ENCODE results near the gene TARS1. TPM values are rescaled to one million over a fixed set of nuclear protein-coding genes. Genes with fewer than 3 reads are reported as not detected.

TARS1 gene
- total and polyA plus RNA-seq, 2 of the 4 experiments (the other 2 are of a cell fraction), result 90.8 to 175 TPM

GRCh38 chr5:33477816-33478215 lies 37.1 kb downstream of the TARS1 start:
- ChIA-PET CTCF (no interaction called here), POLR2A (ENCODE audit: unreplicated experiment) (interaction anchor here (0.7 kb wide), 1 partner anchor 496 kb away, joined by 20 read pairs; no protein-coding TSS in a partner anchor)
- Histone ChIP-seq H3K18ac (ENCODE audit: low read depth, low read length) (no peak overlapping the region), H2BK120ac (ENCODE audit: low read depth, low read length) (no peak overlapping the region), H3K27ac (ENCODE audit: insufficient read depth, low read length) (no peak overlapping the region), H3K9ac (ENCODE audit: low read depth, low read length) (no peak overlapping the region), H2AK9ac (replicated peaks; ENCODE audit: low read depth, low read length, poor library complexity) (no peak overlapping the region), H3K23ac (ENCODE audit: low read depth, low read length) (no peak overlapping the region), H2BK5ac (ENCODE audit: low read depth, low read length, poor library complexity, severe bottlenecking) (no peak overlapping the region), H2AK5ac (ENCODE audit: low read depth, low read length) (no peak overlapping the region), H4K5ac (ENCODE audit: low read depth, low read length) (no peak overlapping the region), H3K27me3 (ENCODE audit: control insufficient read depth, insufficient read depth, low read length) (no peaks in the 10 kb centered on the region), H2BK20ac (ENCODE audit: low read depth, low read length) (no peak overlapping the region), H4K8ac (ENCODE audit: low read depth in 2 of 2, low read length in 2 of 2) (no peak overlapping the region), H3K4ac (ENCODE audit: low read depth, low read length) (no peak overlapping the region), H2AFZ (replicated peaks; ENCODE audit: low read length, poor library complexity) (no peak overlapping the region), H3K36me3 (ENCODE audit: control insufficient read depth, insufficient read depth, low read length) (peaks cover 8% of the 10 kb centered on the region), H2BK15ac (ENCODE audit: low read depth, low read length) (no peak overlapping the region), H3K4me2 (ENCODE audit: low read depth, low read length) (no peak overlapping the region), H4K91ac (ENCODE audit: insufficient read depth, low read depth, low read length) (no peak overlapping the region), H3K4me1 (ENCODE audit: control insufficient read depth, insufficient read depth, low read length) (no peaks in the 10 kb centered on the region), H3K9me1 (ENCODE audit: insufficient read depth, low read length) (peaks cover 3% of the 10 kb centered on the region; the same call in 1 of the 2 replicates), H4K20me1 (ENCODE audit: insufficient read depth, low read length) (no peaks in the 10 kb centered on the region; the same call in 1 of the 2 replicates), H3K9me3 (ENCODE audit: control insufficient read depth, insufficient read depth, low read length) (no peaks in the 10 kb centered on the region), H3K56ac (ENCODE audit: extremely low read depth, insufficient read depth, low read length) (no peak overlapping the region), H3K14ac (replicated peaks; ENCODE audit: low read depth, low read length) (no peak overlapping the region), H3K4me3 (ENCODE audit: insufficient read depth, low read depth, low read length) (no peak overlapping the region), H3K79me1 (ENCODE audit: low read depth in 1 of 2, low read length in 2 of 2) (no peaks in the 10 kb centered on the region; a peak in 2 of 4 replicates)
- no peak for TF ChIP-seq USF2 (IDR thresholded peaks at IDR 0.05; ENCODE audit: low read depth, low read length)
- TF ChIP-seq POLR2A (IDR thresholded peaks at IDR 0.05; ENCODE audit: low read depth, low read length), result no peak
- no peak for TF ChIP-seq MAFK (IDR thresholded peaks at IDR 0.05; ENCODE audit: low read depth, low read length)
- TF ChIP-seq RCOR1 (IDR thresholded peaks at IDR 0.05; ENCODE audit: insufficient replicate concordance, low read length), result no peak
- TF ChIP-seq CTCF (conservative IDR thresholded peaks at IDR 0.05; ENCODE audit: low read depth, low read length), result no peak
- no peak for TF ChIP-seq CEBPB (IDR thresholded peaks at IDR 0.05; ENCODE audit: low read depth, low read length)
- no peak for TF ChIP-seq NFE2L2 (IDR thresholded peaks at IDR 0.05; ENCODE audit: low read depth, low read length)
- TF ChIP-seq MAZ (IDR thresholded peaks at IDR 0.05; ENCODE audit: borderline replicate concordance, low read depth, low read length), result no peak
- no peak for TF ChIP-seq RAD21 (IDR thresholded peaks at IDR 0.05; ENCODE audit: low read length)
- no peak for TF ChIP-seq MXI1 (IDR thresholded peaks at IDR 0.05; ENCODE audit: borderline replicate concordance, low read depth, low read length)
- ATAC-seq (ENCODE audit: low read depth), result no peak
- in situ Hi-C loops (cut with MboI; ENCODE audit: low sequenced_read_pairs), result no loop called here
- dilution Hi-C loops (cut with HindIII; ENCODE audit: low sequenced_read_pairs, unreplicated experiment), result no loop called here
- intact Hi-C loops (cut with micrococcal nuclease), result no loop called here
- no CpG with 5 or more reads among the region's 2 CpGs for WGBS, 2 experiments (ENCODE audit: extremely low coverage in 2 of 2, insufficient read length in 1 of 2)
- BruUV-seq (replicated peaks), result no TSS peak
- DNase-seq, result no peak

All from IMR-90 (cell line).